Measurements from ENCODE around the gene AVEN. TPM values are rescaled to one million over a fixed set of nuclear protein-coding genes. Genes with fewer than 3 reads are reported as not detected.

The AVEN gene
- total RNA-seq, 4 donors from 2014 or later, result 12.3 to 27.9 (median 18.0) TPM

DNA sequence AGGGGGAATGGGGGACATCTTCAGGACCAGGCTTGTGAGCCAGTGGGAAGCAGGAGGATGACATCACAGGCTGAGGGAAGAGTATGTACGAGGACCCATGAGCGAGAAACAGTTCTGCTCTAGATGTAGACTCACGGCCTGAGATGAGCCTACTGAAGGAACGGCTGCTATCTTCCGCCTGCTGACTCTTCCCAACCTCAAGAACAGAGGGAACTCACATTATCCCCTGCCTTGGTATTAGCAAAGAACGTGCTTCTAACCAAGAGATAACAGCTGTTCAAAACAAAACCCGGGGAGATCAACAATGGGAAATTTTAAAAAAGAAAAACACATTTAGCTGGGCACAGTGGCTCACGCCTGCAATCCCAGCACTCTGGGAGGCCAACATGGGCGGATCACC lies 25.3 kb downstream of the AVEN start:
- no peaks in the 10 kb centered on the region for H3K9me3 ChIP-seq
- no peaks in the 10 kb centered on the region for H3K36me3 ChIP-seq
- H3K4me1 ChIP-seq, result no peaks in the 10 kb centered on the region
- H3K27ac ChIP-seq, result no peak overlapping the region
- DNase-seq, result no peak
- no peaks in the 10 kb centered on the region for H3K27me3 ChIP-seq
- TF ChIP-seq, protein P1, sequence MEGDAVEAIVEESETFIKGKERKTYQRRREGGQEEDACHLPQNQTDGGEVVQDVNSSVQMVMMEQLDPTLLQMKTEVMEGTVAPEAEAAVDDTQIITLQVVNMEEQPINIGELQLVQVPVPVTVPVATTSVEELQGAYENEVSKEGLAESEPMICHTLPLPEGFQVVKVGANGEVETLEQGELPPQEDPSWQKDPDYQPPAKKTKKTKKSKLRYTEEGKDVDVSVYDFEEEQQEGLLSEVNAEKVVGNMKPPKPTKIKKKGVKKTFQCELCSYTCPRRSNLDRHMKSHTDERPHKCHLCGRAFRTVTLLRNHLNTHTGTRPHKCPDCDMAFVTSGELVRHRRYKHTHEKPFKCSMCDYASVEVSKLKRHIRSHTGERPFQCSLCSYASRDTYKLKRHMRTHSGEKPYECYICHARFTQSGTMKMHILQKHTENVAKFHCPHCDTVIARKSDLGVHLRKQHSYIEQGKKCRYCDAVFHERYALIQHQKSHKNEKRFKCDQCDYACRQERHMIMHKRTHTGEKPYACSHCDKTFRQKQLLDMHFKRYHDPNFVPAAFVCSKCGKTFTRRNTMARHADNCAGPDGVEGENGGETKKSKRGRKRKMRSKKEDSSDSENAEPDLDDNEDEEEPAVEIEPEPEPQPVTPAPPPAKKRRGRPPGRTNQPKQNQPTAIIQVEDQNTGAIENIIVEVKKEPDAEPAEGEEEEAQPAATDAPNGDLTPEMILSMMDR (IDR thresholded peaks at IDR 0.05), result no peak
- TF ChIP-seq POLR2A (IDR thresholded peaks at IDR 0.05), result no peak
- no peak overlapping the region for H3K4me3 ChIP-seq
- intact Hi-C loops (cut with DNase I; ENCODE audit: low total_unique reads), result no loop called here

DNA sequence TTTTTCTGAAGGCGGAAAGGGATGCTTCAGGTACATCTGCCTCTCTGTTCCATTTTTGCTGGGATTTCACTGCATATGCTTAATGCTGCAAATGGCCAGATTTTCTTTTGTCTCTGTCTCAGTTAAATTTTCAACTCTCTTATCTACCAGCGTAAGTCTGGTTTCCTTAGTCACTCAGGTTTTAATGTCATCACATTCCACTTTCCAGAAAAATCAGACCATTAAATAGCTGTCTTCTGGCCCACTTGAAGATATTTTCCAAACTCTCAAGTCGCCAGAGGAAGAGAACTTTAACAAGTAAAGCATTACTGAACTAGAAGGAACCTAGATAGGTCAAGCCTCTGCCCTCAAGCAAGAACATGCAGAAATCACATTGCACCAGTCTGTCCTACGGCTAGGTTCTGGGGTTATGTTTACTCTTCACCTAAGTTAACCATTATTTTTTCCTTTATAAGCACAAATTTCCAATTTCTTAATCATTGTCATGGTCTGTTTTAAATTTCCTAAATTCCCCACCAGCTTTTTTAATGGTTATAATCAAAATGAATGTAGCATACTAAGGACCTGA lies 26.5 kb downstream of the AVEN start:
- H3K4me1 ChIP-seq, result no peaks in the 10 kb centered on the region
- H3K27ac ChIP-seq, result no peak overlapping the region
- TF ChIP-seq, protein P1 (IDR thresholded peaks at IDR 0.05), result no peak
- TF ChIP-seq POLR2A (IDR thresholded peaks at IDR 0.05), result no peak
- no peak for DNase-seq
- no peaks in the 10 kb centered on the region for H3K36me3 ChIP-seq
- H3K27me3 ChIP-seq, result no peaks in the 10 kb centered on the region
- H3K9me3 ChIP-seq, result no peaks in the 10 kb centered on the region
- H3K4me3 ChIP-seq, result no peak overlapping the region
- intact Hi-C loops (cut with DNase I; ENCODE audit: low total_unique reads), result no loop called here

DNA sequence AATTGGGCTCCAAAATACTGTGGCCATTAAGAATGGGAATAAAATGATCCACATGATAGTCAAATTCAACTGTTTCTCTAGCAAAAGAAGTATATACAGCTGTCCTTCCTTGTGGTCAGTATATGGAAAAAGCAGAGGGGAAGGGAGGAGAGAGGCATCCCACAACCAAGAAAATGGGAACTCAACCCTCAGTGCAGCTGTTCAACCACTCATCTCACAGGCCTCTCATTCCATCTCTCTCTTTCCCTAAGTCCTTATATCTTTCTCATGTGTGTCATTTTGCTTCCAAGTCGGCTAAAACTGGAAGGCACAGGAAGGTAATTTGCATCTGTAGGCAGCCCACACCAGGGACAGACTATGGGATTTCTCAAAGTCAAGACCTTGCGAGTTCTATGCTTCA lies 27.5 kb downstream of the AVEN start:
- intact Hi-C loops (cut with DNase I; ENCODE audit: low total_unique reads), result no loop called here
- TF ChIP-seq, protein P1 (IDR thresholded peaks at IDR 0.05), result no peak
- TF ChIP-seq POLR2A (IDR thresholded peaks at IDR 0.05), result no peak
- no peaks in the 10 kb centered on the region for H3K4me1 ChIP-seq
- no peaks in the 10 kb centered on the region for H3K9me3 ChIP-seq
- H3K4me3 ChIP-seq, result no peak overlapping the region
- H3K27ac ChIP-seq, result no peak overlapping the region
- no peaks in the 10 kb centered on the region for H3K36me3 ChIP-seq
- no peak for DNase-seq
- H3K27me3 ChIP-seq, result no peaks in the 10 kb centered on the region

DNA sequence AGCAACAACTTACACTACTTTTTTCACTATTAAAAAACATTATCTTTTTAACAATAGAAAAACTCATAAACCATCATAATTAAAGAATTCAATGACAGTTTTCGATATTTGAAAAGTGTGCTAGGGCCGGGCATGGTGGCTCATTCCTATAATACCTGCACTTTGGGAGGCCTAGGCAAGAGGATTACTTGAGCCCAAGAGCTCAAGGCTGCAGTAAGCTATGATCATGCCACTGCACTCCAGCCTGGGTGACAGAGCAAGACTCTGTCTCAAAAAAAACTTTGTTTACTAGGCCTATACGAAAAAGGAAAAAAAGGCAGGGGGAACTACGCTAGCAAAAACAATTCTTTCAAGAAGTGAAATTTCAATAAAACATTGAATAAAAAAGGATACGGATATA lies 28.1 kb downstream of the AVEN start:
- no peak for DNase-seq
- H3K27ac ChIP-seq, result no peak overlapping the region
- H3K4me3 ChIP-seq, result no peak overlapping the region
- intact Hi-C loops (cut with DNase I; ENCODE audit: low total_unique reads), result no loop called here
- TF ChIP-seq, protein P1 (IDR thresholded peaks at IDR 0.05), result no peak
- TF ChIP-seq POLR2A (IDR thresholded peaks at IDR 0.05), result no peak
- no peaks in the 10 kb centered on the region for H3K36me3 ChIP-seq
- no peaks in the 10 kb centered on the region for H3K27me3 ChIP-seq
- H3K4me1 ChIP-seq, result no peaks in the 10 kb centered on the region
- H3K9me3 ChIP-seq, result no peaks in the 10 kb centered on the region

DNA sequence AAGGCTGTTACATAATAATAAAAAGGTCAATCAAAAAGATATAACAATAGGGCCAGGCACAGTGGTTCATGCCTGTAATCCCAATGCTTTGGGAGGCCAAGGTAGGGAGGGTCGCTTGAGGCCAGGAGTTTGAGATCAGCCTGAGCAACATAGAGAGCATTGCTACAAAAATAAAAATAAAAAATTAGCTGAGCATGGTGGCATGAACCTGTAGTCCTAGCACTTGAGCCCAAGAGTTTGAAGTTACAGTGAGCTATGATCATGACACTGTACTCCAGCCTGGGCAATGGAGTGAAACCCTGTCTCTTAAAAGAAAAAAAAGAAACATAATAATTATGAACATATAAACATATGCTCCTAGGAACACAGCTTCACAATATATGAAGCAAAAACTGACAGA lies 29.3 kb downstream of the AVEN start:
- Histone ChIP-seq H3K27ac (no peak overlapping the region), H3K36me3 (no peaks in the 10 kb centered on the region), H3K9me3 (no peaks in the 10 kb centered on the region), H3K27me3 (no peaks in the 10 kb centered on the region), H3K4me3 (no peak overlapping the region), H3K4me1 (no peaks in the 10 kb centered on the region)
- intact Hi-C loops (cut with DNase I; ENCODE audit: low total_unique reads), result no loop called here
- no peak for DNase-seq
- no peak for TF ChIP-seq POLR2A (IDR thresholded peaks at IDR 0.05)
- TF ChIP-seq, protein P1 (IDR thresholded peaks at IDR 0.05), result no peak

All from uterus (tissue), 4 donors.